ENCODE results near the gene PRKG1. TPM values are rescaled to one million over a fixed set of nuclear protein-coding genes. Genes with fewer than 3 reads are reported as not detected.

The PRKG1 gene
- total RNA-seq, 1 experiment from 2014 or later = 10.4 TPM

GRCh38 chr10:51683031-51683691 lies 608.9 kb downstream of the PRKG1 start:
- no peaks in the 10 kb centered on the region for H3K27me3 ChIP-seq (ENCODE audit: insufficient read depth, low read length)
- H2BK5ac ChIP-seq (ENCODE audit: insufficient read length, low read length) = no peak overlapping the region
- H2BK12ac ChIP-seq (ENCODE audit: insufficient read length, low read depth, low read length) = no peak overlapping the region
- H3K79me1 ChIP-seq (ENCODE audit: insufficient read depth, low read depth, low read length, poor library complexity, severe bottlenecking) = no peaks in the 10 kb centered on the region
- H4K8ac ChIP-seq (replicated peaks; ENCODE audit: insufficient read length, low read depth, low read length) = no peak overlapping the region
- no peak overlapping the region for H3K4me2 ChIP-seq (ENCODE audit: insufficient read depth, insufficient read length, low read length)
- no peak for DNase-seq
- no peaks in the 10 kb centered on the region for H3K4me1 ChIP-seq (ENCODE audit: insufficient read depth, low read length)
- Mint-ChIP-seq H3K9me3 (0 out of 5 replicates have a peak, but pooled peaks cover 0 to 2% of the 10 kb centered on the region in 2 experiments), H3K36me3 (ENCODE audit: insufficient read depth in 1 of 3, low read depth in 3 of 3) (no peaks in the 10 kb centered on the region), H3K27ac (no peak overlapping the region), H3K27me3 (ENCODE audit: low read depth) (no peaks in the 10 kb centered on the region), H3K4me3 (no peak overlapping the region), H3K4me1 (peaks cover 2 to 16% of the 10 kb centered on the region in 2 experiments)
- no peak overlapping the region for H3K14ac ChIP-seq (ENCODE audit: insufficient read depth, low read length)
- no peak overlapping the region for H3K23ac ChIP-seq (ENCODE audit: insufficient read length, low read depth, low read length)
- no peaks in the 10 kb centered on the region for H3K23me2 ChIP-seq (ENCODE audit: insufficient read length, low read depth, low read length, poor library complexity, severe bottlenecking)
- H3K56ac ChIP-seq (ENCODE audit: insufficient read length, low read depth, low read length) = no peak overlapping the region
- H2BK20ac ChIP-seq (ENCODE audit: low read depth, low read length, poor library complexity, severe bottlenecking) = no peak overlapping the region
- H2BK15ac ChIP-seq (ENCODE audit: low read depth, low read length) = no peak overlapping the region
- H3K79me2 ChIP-seq (ENCODE audit: insufficient read depth, low read length) = no peaks in the 10 kb centered on the region
- WGBS (ENCODE audit: extremely low coverage, insufficient read length, low lambda C conversion rate) = no CpG with 5 or more reads among the region's 4 CpGs
- TF ChIP-seq CTCF (conservative IDR thresholded peaks at IDR 0.05) = no peak
- H3K18ac ChIP-seq (ENCODE audit: insufficient read length, low read depth, low read length) = no peak overlapping the region
- no peaks in the 10 kb centered on the region for H4K20me1 ChIP-seq (ENCODE audit: control insufficient read depth, insufficient read depth, insufficient read length)
- H3T11ph ChIP-seq (ENCODE audit: low read length) = no peak overlapping the region
- H3K9me3 ChIP-seq (ENCODE audit: control insufficient read depth, low read depth, low read length) = no peaks in the 10 kb centered on the region
- H4K5ac ChIP-seq (ENCODE audit: insufficient read length, low read depth, low read length) = no peak overlapping the region
- no peak overlapping the region for H2AK5ac ChIP-seq (ENCODE audit: insufficient read length, low read length)
- H3K4ac ChIP-seq (ENCODE audit: low read depth, low read length) = no peak overlapping the region
- no peak overlapping the region for H3K9ac ChIP-seq (ENCODE audit: extremely low read depth, insufficient read length, low read length)
- H3K27ac ChIP-seq (ENCODE audit: insufficient read length, low read depth, low read length) = no peak overlapping the region
- no peak overlapping the region for H4K91ac ChIP-seq (ENCODE audit: insufficient read length, low read depth, low read length)
- H2BK120ac ChIP-seq (ENCODE audit: low read depth, low read length, poor library complexity, severe bottlenecking) = no peak overlapping the region
- no peak overlapping the region for H2AFZ ChIP-seq (ENCODE audit: low read length)

Data from H9 (cell line).